Activated T-cell treated with anti-CD3 and anti-CD28 coated beads, Interleukin-2, amount 50 U/mL, for 48 hours (primary cell): ENCODE results near the gene RRBP1.

ENCODE experiments used
- DNase-seq, 2 experiments: peaks; one replicate each; pipeline ENCODE4 v3.0.0-alpha.2; 2020

RRBP1 gene

DNA sequence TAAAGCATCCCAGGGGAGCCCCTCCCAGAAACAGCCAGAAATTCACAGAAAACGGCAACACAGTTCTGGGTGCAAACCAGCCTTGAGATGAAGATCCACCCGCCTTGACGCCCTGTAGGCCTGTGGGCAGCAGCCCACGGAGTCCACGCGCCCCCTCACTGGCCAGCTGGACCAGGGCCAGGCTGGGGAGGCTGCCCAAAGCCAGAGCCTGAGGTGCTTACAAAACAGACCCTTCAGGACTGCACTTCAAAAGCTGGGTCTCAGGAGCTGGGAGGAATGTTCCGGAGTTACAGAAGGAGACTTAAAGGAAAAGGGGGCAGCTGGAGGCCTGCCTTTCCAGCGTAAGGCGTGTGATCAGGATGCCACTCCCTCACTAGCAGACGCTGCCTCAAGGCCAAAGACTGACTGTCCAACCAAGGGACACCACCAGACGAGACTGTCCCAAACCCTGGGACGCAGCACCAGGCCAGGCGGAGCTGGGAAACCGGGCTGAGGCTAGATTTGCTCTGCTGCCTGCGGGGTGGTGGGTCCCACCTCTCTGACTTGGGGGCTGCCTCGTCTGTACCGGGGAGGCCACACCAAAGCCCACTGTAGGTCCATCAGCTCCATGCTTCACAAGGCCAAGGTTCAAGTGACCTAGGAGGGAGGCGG lies 48.1 kb downstream of the RRBP1 start:
- DNase-seq: no peak

DNA sequence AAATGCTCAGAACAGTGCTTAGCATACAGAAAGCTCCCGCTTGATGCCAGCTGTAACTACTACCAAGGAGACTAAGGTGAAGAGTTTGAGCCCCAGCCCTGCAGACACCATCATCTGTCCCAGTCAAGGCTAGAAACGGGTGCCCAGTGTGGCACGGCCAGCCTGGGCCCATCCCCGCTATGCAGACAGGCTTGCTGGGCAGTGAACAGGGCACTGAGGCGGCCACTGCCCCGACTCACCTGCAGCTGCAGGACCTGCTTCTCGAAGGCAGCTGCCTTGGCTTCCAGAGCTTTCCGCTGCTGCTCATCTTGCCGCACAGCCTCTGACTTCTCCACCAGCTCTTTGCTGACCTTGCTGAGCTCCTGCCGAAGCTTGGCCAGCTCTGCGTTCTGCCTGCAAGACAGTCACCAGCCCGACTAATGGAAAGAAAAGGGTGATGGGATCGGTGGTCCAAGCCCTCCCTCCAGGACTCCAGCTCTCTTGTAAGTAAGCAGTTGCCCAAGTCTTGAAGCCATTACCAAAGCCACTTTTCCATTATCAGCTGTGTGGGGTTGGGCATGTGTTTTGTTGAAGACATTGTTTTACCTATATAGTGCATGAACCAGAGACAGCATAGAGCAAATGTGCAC lies 48.7 kb downstream of the RRBP1 start:
- DNase-seq: no peak

DNA sequence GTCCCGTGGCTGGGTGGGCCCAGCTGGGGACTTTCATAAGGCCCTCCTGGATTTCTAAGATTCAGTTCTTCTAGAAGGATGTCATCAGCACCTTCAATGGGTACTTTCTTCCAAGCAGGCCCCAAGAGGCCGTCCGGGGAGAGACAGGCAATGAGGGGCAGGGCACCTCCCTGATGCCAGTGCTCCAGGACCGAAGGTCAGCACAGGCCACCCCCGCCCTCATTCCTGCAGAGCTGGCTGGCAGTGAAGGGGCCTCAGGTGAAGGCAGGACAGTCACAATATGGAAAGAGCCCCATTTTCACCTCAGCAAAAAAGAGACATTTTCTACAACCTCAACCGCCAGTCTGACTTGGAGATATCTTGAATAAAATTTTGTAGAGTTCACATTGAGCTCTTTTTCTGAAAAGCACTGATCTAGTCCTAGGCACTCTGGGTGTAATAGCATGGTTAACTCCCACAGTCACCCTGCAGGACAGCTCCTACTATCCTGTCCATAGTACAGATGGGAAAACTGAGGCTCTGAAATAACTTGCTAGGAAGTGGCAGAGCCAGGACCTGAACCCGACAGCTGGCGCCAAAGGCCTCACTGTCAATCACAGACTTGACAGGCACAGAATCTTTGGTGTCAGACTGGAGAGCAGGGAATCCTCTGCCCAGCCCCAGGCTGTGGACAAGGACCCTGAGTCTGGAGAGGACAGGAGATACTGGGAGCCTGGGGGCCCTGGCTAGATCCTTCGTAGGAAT lies 50.3 kb downstream of the RRBP1 start:
- no peak for DNase-seq

DNA sequence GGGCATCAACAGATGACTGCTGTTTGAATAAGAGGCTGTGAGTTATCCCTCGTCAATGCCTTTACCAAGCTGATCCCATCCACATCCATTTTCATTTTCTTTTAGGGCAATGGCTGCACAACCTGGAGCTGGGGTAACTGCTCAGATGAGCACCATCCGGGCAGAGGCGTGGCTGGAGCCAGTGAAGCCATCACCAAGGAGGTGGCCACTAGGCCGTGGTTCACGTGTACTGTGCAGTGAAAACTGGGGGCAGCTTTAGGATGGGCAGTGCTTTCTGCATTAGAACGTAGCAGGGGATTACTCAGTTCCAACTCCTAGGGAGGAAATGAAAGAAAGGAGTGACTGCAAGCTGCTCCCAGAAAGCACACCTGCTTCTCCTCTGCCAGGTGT lies 51.2 kb downstream of the RRBP1 start:
- DNase-seq: no peak

DNA sequence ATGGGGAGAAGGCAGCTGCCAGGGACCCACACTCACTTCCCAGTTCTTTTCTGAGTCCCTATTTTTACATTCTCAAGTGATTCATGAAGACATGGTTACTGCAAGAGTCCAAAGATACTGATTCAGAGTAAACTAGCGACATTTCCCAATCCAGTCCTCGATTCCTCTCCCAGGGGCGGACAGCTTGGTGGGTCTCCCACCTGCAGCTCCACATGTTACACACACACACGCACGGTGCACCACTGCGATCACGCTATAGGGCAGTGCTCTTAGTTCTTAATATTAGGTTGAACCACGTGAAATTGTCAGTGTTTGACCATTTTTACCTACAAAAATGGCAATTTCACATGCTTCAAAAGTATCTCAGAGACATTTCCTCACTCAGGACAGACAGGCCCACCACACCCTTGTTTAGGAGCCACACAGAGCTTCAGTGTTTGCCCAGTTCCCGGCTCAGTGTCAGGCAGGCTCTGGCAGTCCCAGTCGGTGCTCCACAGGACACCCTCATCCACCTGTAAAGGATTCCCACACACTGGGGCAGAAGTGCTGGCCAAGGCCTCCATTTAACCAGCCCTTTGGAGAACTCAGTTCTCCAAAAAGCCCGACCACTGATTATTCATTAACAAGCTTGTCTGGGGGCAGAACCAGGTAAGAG lies 51.8 kb downstream of the RRBP1 start:
- no peak for DNase-seq

DNA sequence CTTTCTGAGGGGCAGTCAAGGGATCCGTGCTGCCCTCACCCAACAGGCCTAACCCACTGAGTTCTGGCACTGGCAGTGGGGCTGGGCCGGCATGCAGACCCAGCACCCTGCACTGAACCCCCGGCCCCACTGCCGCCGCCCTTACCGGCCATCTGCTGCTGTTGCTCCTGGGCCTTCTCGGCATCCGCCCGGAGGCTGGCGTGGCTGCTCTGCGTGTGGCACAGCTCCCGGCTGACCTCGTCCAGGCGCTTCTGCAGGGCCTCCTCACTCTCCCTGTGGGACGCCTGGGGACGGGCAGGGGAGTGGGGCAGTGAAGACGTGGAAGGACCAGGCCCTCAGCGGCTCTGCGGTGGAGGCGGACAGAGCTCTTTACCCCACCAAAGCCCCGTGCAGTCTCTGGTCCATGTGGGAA lies 52.4 kb downstream of the RRBP1 start:
- no peak for DNase-seq

DNA sequence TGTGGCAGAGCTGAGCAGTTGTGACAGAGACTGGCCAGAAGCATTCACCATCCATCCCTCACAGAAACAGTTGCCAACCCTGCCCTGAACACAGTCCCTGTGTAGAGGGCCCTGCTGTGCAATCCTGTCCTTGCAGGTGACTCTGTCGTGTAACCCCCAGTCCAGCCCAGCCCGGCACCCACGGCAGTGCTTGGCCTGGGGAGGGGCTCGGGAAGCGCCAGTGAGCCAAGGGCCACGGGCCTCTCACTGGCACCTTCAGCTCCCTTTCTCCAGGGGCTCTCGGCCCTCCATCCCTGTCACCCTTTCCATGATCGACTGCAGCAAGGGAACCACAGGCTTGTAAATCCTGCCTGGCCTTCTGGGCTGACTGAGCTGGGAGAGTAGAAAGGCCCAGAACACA lies 53.0 kb downstream of the RRBP1 start:
- no peak for DNase-seq

DNA sequence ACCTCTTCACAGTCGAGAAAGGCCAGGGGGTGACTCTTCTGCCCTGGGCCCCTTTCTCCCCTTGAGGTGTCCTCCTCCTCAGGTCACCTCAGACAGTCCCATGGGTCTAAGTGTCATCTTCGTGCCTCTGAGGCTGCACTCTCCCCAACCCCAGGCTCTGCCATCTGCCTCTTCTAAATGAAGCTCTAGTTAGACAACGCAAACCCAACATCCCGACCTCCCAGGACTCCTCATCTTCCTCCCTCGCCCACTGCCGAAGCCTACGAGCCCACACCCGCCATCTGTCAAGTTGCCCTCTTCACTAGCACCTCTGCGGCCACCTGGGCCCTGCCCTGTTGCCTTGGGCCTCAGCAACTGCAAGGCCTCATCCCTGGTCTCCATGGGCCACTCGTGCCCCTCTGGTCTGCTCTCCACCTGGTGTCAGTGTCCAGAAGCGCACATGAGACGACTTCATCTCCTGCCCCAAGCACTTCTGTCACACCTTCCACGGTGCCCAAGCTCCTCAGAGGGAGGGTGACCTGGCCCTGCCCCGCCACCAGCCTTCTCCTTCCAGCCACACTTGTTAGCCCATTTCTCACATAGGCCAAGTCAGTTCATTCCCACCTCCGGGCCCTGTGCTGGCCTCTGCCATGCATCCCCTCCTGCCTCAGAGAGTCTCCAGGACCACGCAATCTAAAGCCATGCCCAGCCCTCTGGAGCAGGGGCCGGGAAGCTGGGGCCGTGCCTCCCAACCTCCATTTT lies 53.8 kb downstream of the RRBP1 start:
- DNase-seq: no peak

DNA sequence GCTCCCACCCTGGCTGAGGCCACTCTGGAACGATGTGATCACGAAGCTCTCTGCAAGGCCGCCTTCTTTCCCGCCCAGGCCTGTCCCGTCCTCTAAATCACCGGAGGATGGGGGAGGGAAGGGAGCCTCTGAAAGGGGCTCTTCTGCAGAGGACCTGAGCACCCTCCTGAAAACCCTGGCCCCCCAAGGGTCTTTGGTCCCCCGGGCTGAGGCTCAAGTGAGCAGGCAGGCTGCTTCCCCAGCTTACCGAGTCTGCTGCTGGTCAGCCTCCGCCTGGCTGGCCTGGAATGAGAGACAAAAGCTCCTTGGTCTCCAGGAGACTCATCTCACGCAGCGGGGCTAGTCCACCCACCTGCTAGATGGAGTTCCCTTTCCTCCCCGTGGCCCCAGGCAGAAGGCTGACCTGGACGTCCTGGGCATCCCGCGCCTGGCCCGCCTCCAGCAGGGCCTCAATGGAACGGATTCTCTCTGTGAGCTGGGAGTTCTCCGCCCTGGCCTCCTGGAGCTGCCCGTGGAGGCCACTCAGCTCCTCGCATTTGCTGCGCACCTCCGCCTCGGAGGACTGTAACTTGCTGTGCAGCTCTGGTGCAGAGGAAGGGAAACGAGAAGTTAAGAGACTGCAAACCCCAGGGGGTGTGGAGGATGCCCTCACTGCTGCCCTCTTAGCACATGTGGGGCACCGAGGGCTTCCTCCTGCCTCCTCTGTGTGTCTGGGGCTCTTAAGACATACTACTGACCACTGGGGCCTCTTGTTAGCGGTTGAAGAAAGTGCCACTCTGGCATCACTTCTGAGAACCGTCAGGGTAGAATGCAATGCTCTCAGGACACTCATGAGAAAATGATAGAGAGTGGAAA lies 54.7 kb downstream of the RRBP1 start:
- DNase-seq: no peak

DNA sequence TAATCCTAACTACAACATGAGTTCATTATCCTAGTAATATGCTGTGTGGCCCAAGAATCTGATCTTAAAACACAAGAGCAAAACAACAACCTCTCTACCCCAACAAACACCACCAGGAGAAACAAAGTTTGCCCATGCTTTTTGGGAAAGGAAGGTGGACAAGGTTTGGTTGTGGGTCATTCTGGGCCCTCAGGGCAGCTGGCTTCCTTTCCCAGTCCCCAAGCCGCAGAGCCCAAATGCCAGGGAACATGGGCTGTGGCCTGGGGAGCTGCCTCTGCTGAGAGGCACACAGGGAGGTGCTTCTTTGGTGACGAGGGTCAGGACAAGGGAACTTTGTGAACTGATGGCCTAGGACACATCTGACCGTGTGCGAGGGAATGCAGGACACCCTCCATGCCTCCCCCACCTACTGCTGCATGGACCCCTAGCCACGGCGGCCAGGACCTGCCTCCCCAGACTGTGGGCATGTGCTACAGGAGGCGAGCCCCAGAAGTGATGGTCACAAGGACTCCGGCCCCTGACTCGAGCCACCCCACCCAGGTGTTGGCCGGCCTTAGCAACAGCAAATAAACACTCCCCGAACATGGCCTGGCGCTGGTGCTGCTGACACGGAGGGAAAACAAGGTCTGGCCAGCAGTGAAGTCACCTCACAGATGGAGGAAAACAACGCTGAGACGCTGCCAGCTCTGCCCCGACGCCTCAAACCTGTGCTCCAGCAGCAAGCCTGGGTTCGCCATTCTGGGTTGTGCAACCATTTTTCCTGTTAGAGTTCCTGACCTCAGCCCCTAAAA lies 55.6 kb downstream of the RRBP1 start:
- no peak for DNase-seq

DNA sequence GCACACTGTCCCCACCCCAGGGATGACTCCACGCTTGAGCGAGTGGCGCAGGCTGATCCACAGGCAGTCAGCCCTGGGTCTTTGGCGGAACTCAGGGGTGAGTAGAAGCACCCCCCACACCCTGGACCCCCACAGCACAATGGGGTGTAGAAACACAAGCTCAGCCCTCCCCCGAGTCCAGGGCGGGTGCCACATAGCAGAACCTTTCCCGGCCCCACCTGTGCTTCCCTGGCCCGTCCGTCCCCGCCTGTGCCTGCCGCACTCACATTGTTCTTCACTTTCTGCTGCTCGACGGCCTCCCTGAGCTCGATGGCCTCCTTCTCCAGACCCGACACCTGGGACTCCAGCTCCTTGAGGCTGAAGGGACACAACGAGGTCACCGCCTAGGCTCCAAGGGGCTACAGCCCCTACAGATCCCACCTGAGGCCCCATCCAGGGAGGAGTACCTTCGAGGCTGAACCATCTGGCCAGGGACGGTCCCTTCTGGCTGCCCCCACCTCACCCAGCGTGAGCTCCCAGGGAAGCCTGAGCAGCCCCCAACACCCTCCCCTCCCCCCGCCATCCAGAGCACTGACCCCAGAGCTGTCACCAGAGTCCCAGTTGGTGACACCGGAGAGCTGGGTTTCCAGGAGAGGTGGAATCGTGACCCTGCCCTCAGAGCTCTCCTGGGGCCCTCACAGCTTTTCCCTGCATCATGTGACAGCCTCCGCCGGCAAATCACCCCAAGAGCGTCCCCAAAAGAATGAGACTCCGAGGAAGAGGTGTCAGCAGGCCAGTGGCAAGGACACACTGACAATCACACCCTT lies 56.6 kb downstream of the RRBP1 start:
- DNase-seq: no peak

DNA sequence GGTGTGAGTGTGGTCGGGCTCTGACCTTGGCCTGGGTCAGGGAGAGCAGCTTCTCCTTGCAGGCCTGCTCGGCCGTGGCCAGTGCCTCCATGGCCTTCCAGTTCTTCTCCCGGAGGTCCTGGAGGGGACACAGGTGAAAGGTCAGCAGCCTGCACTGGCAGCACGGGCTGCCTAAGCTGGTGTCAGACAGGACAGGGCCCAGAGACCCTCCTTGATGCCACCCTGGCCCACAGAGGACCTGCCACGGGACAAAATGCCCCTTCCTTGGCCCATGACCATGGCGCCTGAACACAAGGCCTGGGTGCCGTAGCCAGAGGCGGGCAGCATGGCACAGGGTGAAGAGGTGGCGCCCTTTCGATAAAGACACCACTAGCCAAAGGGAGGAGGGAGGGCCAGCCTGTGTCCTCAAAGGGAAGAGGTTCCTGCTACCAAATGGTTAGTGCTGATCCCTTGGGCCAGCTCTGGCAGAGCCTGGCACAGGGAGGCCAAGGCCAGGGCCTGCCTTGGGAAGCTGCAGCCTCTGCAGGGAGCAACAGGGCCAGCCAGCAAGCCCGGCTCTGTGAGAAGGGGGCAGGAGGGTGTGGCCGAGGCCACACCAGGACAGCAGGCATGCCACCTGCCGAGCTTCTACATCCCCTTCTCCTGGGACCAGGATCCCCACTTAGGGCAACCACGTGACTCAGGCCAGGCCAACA lies 57.3 kb downstream of the RRBP1 start:
- DNase-seq: no peak

DNA sequence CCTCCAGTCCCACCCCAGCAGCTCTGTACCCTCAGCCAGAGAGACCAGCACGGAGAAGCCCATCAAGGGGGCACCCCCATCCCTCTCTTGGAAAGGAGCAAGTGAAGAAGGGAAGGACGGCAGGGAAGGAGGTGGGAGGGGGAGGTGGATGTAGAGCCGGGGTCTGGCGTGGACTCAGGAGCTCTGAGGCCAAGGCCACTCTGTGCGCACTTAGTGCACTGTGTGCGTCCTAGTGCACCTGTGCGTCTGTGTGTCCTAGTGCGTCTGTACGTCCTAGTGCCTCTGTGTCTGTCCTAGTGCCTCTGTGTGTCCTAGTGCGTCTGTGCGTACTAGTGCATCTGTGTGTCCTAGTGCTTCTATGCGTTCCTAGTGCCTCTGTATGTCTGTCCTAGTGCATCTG lies 58.0 kb downstream of the RRBP1 start:
- no peak for DNase-seq

DNA sequence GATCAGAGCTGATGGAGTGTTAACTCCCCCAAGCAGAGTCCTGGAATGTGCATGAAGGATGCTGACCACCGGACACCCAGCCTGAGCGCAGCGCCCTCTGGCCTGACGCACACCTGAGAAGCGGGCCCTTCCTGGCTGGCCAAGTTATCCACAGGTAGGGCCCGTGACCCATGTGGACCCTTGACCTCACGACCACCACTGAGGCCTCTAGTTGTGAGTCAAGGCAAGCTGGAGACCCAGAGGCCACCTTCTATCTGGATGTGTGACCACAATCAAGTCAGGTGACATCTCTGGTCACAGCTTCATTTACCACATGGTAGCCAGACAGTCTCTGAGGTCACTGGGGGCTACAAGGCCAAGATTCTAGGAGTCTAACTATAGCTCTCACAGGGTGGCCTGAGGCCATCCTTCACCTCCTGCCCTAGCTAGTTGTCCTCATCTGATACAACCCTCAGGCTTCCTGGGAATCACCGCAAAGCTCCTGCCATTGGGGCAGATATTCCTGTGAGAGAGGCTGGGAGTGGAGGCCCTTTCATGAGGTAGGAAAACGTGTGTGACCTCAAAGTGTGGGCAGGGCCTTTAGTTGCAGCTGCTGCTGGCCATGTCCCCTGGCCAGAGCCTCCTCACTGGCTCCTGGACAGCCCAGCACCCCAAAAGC lies 59.1 kb downstream of the RRBP1 start:
- no peak for DNase-seq

DNA sequence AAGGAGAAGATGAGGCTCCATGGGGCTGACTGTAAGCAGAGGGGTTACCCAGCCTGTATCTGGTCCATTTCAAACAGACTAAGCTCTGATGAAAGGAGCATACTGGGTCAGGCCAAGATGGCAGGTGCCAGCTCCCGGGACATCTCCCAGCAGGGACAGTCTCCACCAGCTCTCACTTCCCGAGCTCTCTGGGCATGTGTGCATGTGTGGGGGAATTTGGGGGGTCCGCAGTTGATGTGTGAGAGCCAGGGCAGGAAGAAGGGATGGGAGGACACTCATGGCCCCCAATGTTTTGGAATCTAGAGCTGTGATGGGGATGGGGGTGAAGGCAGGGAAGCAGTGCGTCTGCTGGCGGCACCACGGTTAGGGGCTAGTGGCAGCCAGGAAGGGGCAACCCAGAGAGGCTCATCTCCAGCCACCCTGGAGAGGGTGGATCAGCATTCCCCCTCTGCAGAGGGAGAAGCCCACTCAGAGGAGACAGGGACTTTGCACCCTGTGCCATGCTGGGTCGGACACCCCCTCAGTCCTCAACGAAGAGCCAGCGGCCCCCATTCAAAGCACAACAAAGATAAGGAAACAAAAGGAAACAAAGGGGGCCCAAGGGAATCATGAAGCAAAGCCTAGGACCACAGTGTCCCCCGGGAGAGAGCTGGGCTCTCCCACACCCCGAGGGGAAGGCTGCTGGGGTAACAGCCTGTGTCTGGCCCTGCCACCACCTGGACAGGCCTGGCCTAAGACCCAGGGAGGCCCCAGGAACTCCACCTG lies 59.8 kb downstream of the RRBP1 start:
- no peak for DNase-seq

DNA sequence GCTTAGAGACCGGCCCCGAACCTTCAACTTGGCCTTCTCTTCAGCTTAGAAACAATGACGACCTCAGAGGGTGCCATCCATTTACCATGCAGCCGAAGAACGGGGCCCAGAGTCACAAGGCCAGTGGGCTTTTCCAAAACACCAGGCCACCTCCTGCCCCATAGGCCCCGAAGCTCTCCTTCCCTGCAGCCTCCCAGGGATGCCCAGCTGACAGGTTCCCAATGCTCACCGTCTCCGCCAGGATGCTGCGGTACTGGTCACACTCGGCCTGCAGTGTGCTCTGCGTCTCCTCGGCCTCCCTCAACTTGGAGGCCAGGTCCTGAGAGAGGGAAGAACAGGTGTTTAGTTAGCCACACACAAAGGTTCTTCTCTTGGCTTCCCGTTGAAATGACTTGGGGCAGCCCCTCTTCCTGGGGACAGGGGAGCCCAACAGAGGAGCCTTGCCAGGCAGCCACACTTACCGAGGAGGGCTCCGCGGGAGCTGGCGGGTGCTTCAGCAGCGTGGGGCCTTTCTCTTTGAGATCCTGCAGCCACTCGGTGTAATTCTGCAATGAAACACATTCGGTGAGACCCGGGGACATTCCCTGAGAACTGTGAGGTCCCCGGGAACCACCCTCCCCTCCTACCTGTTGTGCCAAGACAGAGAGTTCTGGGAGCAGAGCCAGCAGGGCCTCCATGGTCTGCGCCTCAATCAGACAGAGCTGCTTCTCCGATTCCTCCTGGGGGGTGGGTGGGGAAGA lies 60.6 kb downstream of the RRBP1 start:
- no peak for DNase-seq

DNA sequence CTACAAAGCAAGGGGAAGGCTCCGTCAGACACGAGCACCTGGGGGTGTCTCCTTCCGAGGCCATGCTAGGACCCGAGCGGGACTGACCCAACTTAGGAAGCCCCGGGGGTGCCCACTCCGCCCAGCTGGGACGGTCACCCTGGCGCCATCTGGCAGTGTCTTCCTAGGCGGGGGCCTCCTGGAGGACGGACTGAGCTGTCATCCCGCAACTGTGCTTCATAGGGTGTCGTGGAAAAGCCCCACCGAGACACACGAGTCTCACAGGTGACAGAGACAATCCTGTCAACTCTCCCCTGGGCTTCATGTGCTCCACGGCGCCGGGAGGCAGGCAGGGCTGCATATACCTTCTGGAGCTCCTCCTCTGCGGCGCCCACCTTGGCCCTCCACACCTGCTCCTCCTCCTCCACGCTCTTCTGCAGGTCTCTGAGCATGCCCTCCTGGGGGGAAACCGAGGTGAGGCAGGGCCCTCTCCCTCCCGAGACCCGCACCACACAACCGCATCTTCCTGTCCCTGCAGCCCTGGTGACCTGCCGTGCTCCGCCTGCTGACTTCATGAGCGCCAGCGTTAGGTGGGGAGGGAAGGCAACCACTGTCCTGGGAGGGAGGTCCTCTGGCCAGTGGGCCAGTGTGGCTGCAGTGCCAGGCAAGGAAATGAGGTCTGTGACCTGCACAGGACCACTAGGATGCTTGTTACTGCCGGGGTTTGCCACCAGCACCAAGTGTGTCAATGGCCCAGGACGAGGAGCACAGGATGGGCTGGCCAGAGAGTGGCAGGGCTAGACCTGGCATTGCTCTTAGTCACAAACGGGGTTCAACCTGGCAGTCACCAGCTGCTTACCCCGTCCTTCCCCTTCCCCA lies 61.4 kb downstream of the RRBP1 start:
- peak in 1 of 2 experiments; percentile 10 for DNase-seq
